ENCODE measurements around the gene LTB4R.

DNA sequence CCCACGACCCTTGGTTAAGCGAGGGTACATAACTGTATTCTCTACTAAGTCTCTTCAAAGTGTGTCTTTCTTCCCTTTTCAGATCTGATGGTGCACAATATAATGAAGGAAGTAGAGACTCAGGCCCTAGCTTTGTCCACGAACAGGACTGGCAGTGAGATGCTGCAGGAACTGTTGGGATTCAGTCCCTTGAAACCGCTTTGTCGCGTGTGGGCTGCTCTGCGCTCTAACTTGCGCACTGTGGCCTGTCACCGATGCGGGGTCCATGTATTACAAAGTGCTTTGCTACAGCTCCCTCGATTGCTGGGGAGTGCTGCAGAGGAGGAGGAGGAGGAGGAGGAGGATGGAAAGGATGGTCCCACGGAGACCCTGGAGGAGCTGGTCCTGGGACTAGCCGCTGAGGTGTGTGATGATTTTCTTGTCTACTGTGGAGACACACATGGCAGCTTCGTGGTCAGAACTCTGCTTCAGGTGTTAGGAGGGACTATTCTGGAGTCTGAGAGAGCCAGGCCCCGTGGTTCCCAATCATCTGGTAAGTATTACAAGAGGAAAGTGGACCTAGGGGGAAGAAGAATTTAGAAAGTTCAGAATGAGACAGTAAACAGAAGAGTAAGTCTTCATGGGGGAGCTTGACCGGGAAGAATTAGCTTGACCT, 10.8 kb upstream of the LTB4R start:
- TF ChIP-seq, protein P1, sequence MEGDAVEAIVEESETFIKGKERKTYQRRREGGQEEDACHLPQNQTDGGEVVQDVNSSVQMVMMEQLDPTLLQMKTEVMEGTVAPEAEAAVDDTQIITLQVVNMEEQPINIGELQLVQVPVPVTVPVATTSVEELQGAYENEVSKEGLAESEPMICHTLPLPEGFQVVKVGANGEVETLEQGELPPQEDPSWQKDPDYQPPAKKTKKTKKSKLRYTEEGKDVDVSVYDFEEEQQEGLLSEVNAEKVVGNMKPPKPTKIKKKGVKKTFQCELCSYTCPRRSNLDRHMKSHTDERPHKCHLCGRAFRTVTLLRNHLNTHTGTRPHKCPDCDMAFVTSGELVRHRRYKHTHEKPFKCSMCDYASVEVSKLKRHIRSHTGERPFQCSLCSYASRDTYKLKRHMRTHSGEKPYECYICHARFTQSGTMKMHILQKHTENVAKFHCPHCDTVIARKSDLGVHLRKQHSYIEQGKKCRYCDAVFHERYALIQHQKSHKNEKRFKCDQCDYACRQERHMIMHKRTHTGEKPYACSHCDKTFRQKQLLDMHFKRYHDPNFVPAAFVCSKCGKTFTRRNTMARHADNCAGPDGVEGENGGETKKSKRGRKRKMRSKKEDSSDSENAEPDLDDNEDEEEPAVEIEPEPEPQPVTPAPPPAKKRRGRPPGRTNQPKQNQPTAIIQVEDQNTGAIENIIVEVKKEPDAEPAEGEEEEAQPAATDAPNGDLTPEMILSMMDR (IDR thresholded peaks at IDR 0.05): no peak
- no peak for TF ChIP-seq POLR2A (IDR thresholded peaks at IDR 0.05)
